ENCODE data around the gene TBR1. TPM values are rescaled to one million over a fixed set of nuclear protein-coding genes. Genes with fewer than 3 reads are reported as not detected.

TBR1 gene
- total and polyA plus RNA-seq, 10 of the 15 experiments (the other 5 are each of a cell fraction or from before 2014, with no cell fraction given) = 0.01 TPM; not detected in 9

DNA sequence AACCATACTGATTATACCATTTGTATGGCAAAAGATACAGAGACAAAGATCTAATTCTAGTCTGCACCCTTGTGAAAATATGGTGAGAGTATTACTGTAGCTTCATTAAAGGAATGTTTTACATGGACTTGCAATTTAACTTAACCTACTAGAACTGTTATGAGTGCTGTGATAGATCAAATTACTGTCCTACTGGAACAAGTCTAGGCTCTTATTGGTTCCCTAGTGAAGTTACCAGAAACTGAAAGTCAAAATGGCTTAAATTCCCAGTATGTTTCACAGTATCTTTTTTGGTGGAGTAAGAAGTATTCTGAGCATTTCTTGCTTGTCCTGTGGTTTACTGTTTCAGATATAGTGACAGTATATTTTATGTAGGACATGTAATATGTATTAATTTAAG, 3.8 kb upstream of the TBR1 start (continued):
- no peak for TF ChIP-seq EZH2 (IDR thresholded peaks at IDR 0.05; ENCODE audit: borderline replicate concordance, control insufficient read depth, low read depth, low read length)
- TF ChIP-seq, protein P1, sequence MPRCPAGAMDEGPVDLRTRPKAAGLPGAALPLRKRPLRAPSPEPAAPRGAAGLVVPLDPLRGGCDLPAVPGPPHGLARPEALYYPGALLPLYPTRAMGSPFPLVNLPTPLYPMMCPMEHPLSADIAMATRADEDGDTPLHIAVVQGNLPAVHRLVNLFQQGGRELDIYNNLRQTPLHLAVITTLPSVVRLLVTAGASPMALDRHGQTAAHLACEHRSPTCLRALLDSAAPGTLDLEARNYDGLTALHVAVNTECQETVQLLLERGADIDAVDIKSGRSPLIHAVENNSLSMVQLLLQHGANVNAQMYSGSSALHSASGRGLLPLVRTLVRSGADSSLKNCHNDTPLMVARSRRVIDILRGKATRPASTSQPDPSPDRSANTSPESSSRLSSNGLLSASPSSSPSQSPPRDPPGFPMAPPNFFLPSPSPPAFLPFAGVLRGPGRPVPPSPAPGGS (IDR thresholded peaks at IDR 0.05; ENCODE audit: borderline replicate concordance, insufficient read depth, low read depth, low read length, poor library complexity, severe bottlenecking) = no peak
- no peak for TF ChIP-seq ZBED1 (IDR thresholded peaks at IDR 0.05; ENCODE audit: borderline replicate concordance)
- TF ChIP-seq SRF (IDR thresholded peaks at IDR 0.05; ENCODE audit: low read depth in 2 of 2, low read length in 2 of 2) = no peak
- no peak for TF ChIP-seq CBFB (IDR thresholded peaks at IDR 0.05; ENCODE audit: low read depth)
- no peak for TF ChIP-seq SUPT20H (IDR thresholded peaks at IDR 0.05; ENCODE audit: borderline replicate concordance, control insufficient read depth, low read depth, low read length)

DNA sequence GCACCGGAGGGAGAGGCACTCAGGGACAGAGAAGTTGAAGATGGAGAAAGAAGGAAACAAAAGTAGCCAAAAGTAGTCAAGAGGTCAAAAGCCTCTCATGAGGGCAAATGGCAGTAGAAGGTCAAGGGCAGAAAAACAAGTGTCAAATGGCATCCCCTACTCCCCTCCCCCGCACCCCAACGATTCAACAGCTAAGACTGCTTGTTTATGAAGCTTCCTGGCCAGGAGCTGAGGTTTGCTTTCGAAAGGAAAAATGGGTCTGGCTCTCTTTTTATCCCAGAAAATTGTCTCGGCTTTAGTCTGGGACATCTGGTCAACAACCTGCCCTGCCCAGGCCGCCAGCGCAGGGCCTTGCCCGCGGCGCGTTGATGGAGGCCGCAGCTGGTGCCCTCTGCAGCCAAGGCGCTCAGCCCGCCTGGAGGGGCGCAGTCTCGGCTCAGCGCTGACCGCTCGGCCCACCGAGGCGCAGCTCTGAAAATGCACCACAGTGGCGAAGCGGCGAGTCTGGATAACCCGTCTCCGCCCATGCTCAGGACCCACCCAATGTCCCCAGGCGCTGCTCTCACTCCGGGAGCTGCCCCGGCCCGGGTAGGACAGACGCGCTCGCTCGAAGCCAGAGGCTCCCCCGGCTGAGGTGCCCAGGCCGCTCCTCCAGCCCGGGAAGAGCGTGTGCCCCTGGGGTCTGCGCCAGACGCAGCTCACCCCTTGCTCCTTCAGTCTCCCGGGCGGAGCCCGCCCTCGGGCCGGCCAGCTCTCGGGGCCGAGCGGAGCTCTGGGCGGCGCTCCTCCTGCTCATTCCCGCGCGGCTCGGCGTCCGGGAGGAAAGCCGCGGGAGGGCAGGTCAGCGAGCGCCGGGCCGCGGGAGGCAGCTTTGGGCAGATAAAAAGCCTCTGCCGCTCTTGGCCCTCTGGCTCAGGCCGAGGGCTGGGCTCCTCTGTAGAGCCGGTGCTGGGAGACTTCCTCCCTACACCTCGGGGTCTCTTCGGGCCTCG, 1.8 kb upstream of the TBR1 start:
- Histone ChIP-seq H3K4me2 (ENCODE audit: control insufficient read depth, insufficient read depth) (peak overlapping the region; percentile 94), H3K4me3 (peak overlapping the region; percentile 39), H3K4me1 (ENCODE audit: control insufficient read depth, insufficient read depth, low read length) (peaks cover 5% of the 10 kb centered on the region; the same call in 1 of the 2 replicates), H3K27me3 (replicated peaks in 1 of 2; ENCODE audit: control insufficient read depth in 2 of 2, insufficient read depth in 2 of 2, low read length in 1 of 2) (peaks cover 23 to 38% of the 10 kb centered on the region in 2 experiments), H3K79me2 (ENCODE audit: control insufficient read depth, insufficient read depth, low read length) (no peaks in the 10 kb centered on the region), H3K9ac (ENCODE audit: control insufficient read depth, insufficient read depth, low read length) (no peak overlapping the region), H3K36me3 (ENCODE audit: control insufficient read depth in 2 of 2, insufficient read depth in 2 of 2, low read length in 1 of 2) (no peaks in the 10 kb centered on the region; a peak in 1 of 4 replicates), H4K20me1 (ENCODE audit: control insufficient read depth, insufficient read depth) (no peaks in the 10 kb centered on the region), H3K9me3 (replicated peaks; ENCODE audit: control insufficient read depth, insufficient read depth, low read length) (no peaks in the 10 kb centered on the region; the same call in 2 of the 3 replicates), H2AFZ (ENCODE audit: control insufficient read depth, low read depth, low read length) (0 out of 2 replicates have a peak overlapping the region, but pooled peaks have one; percentile 3), H3K27ac (ENCODE audit: control insufficient read depth, insufficient read depth) (no peak overlapping the region)
- ATAC-seq (peak; percentile 57), FAIRE-seq (no peak), DNase-seq (ENCODE audit: low read depth, low spot score) (no peak)
- CTCF ChIA-PET = interaction anchor here (1.2 to 1.3 kb wide), 2 partner anchors 24 to 531 kb away, joined by 3 read pairs; no protein-coding TSS in a partner anchor
- SMC1A ChIA-PET (ENCODE audit: uncharacterized antibody, unreplicated experiment) = no interaction called here
- no TSS peak for BruUV-seq (replicated peaks)
- intact Hi-C loops (cut with micrococcal nuclease; ENCODE audit: unreplicated experiment) (no loop called here), in situ Hi-C loops (cut with MboI) (no loop called here)
- RAD21 ChIA-PET (ENCODE audit: unreplicated experiment) = no interaction called here
- 16% methylated on average over 68 of the region's 69 CpGs for WGBS (ENCODE audit: insufficient coverage, insufficient replicate concordance, low lambda C conversion rate, missing lambda C conversion rate)
- POLR2A ChIA-PET = interaction anchor here (0.6 kb wide), 1 partner anchor 99 kb away, joined by 4 read pairs; no protein-coding TSS in a partner anchor
- TF ChIP-seq, protein P2, sequence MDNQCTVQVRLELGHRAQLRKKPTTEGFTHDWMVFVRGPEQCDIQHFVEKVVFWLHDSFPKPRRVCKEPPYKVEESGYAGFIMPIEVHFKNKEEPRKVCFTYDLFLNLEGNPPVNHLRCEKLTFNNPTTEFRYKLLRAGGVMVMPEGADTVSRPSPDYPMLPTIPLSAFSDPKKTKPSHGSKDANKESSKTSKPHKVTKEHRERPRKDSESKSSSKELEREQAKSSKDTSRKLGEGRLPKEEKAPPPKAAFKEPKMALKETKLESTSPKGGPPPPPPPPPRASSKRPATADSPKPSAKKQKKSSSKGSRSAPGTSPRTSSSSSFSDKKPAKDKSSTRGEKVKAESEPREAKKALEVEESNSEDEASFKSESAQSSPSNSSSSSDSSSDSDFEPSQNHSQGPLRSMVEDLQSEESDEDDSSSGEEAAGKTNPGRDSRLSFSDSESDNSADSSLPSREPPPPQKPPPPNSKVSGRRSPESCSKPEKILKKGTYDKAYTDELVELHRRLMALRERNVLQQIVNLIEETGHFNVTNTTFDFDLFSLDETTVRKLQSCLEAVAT (IDR thresholded peaks at IDR 0.05) = no peak
- no peak for TF ChIP-seq NFYA (IDR thresholded peaks at IDR 0.05; ENCODE audit: borderline replicate concordance, low read depth, low read length)
- no peak for TF ChIP-seq SREBF1 (IDR thresholded peaks at IDR 0.05; ENCODE audit: low read length)
- no peak for TF ChIP-seq STAT1 (conservative IDR thresholded peaks at IDR 0.05)
- TF ChIP-seq, protein P3, sequence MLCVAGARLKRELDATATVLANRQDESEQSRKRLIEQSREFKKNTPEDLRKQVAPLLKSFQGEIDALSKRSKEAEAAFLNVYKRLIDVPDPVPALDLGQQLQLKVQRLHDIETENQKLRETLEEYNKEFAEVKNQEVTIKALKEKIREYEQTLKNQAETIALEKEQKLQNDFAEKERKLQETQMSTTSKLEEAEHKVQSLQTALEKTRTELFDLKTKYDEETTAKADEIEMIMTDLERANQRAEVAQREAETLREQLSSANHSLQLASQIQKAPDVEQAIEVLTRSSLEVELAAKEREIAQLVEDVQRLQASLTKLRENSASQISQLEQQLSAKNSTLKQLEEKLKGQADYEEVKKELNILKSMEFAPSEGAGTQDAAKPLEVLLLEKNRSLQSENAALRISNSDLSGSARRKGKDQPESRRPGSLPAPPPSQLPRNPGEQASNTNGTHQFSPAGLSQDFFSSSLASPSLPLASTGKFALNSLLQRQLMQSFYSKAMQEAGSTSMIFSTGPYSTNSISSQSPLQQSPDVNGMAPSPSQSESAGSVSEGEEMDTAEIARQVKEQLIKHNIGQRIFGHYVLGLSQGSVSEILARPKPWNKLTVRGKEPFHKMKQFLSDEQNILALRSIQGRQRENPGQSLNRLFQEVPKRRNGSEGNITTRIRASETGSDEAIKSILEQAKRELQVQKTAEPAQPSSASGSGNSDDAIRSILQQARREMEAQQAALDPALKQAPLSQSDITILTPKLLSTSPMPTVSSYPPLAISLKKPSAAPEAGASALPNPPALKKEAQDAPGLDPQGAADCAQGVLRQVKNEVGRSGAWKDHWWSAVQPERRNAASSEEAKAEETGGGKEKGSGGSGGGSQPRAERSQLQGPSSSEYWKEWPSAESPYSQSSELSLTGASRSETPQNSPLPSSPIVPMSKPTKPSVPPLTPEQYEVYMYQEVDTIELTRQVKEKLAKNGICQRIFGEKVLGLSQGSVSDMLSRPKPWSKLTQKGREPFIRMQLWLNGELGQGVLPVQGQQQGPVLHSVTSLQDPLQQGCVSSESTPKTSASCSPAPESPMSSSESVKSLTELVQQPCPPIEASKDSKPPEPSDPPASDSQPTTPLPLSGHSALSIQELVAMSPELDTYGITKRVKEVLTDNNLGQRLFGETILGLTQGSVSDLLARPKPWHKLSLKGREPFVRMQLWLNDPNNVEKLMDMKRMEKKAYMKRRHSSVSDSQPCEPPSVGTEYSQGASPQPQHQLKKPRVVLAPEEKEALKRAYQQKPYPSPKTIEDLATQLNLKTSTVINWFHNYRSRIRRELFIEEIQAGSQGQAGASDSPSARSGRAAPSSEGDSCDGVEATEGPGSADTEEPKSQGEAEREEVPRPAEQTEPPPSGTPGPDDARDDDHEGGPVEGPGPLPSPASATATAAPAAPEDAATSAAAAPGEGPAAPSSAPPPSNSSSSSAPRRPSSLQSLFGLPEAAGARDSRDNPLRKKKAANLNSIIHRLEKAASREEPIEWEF (IDR thresholded peaks at IDR 0.05; ENCODE audit: insufficient replicate concordance, low read depth, low read length) = no peak

Measured in GM12878 (cell line).